Activated CD4-positive, alpha-beta T cell treated with anti-CD3 and anti-CD28 coated beads, Interleukin-2, amount 50 U/mL, for 16 hours (primary cell): ENCODE measurements around the gene ZNF45.
A peak's percentile ranks its signal among the peaks of the same experiment; 100 is the strongest.
"Not testable (repeated sequence)": the region's sequence is repeated elsewhere in the genome, so short reads cannot be mapped to it uniquely, and the experiment has no call there.

Experiments
- DNase-seq: peaks from one replicate; pipeline ENCODE4 v3.0.0-alpha.2; 2020

Gene ZNF45

DNA sequence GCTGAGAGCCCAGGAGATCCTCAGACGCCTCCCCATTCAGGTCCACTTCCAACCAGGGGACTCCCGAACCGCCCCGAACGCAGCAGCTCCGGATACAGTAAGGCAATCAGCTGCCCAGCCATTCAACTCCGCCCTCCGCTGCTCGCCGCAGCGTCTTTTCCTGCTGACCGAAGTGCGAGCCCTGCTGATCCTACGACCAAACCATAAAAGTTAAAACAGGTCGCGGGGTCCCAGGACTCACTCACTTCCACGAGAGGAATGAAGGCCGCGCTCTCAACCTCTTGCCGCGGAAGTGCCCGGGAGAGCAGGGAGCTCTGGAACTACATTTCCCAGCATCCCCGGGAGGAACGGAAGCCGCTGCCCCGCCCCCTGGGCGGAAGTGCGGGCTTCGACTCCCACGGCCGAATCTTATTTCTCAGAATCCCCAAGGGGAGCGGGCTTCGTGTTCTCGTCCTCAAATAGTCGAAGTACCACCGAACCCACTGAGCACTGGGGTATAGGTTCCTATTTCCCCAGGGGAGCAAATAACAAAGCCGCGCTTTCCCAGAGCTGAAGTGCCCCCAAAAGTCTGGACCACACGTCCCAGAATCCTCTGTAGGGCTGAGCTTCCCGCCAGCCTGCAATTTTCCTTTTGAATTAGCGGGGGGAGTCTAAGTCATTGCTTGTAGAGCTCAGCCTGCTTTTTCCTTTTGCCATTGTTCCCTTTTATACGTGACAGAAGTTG is at the start of gene ZNF45:
TSS of gene ZNF45 (minus strand) at position 298 of the 724 bp plus-strand sequence. CDS start 13,097 bp downstream, outside the sequence.
- peak; percentile 91 for DNase-seq

DNA sequence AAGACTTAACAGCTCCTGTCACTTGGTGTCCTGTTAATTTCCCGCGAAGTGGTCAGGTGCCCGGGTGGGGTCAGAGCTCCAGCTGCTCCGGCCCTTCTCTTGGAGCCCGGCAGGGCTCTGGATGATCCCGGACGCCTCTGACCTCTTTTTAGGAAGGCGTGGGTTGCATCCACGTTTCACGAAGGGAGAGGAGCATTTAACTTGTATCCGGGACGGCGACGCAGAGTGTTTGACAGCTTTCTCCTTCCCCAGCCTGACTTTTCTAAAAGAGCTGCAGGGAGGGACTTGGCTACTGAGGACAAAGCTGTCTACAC is 49.6 kb upstream of the ZNF45 start:
- DNase-seq = peak; percentile 3

DNA sequence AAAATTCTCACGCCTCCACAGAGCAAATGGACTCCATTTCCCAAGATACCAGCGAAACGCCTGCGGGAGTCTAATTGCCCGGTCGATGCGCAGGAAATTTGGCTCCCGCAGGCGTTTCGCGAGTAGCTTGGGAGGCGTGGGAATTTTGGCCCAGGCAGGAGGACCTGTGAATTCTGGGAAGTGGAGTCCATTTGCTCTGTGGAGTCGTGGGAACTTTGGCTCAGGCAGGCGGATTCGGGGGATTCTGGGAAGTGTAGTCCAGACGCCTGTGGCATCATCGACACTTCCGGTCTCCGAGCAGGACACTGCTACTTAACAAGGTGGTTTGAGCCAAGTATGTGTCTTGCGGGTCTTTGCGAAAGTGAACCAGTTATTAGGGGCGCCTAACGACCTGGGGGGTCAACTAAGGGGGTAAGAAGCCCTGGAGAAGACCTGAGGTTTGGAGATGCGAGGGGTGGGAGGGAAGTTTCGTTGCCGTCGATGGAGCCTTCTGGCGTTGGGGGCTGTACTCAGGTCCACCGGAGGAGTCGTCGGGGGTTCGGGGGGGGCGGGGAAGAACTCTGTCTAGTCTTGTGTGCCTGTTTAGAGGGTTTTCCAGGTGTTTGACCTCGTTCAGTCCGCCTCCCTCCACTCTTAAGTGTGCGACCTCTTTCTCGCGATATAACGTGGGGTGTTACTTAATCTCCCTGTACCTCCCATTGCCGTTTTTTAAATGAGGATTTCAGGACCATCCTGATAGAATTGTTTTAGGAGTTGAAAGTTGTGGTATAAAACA is 49.0 kb upstream of the ZNF45 start, which contains the start of gene ZNF155:
TSS of gene ZNF155 (plus strand) at position 277 of the 775 bp plus-strand sequence. CDS start 4,356 bp downstream, outside the sequence.
- DNase-seq = peak; percentile 79

DNA sequence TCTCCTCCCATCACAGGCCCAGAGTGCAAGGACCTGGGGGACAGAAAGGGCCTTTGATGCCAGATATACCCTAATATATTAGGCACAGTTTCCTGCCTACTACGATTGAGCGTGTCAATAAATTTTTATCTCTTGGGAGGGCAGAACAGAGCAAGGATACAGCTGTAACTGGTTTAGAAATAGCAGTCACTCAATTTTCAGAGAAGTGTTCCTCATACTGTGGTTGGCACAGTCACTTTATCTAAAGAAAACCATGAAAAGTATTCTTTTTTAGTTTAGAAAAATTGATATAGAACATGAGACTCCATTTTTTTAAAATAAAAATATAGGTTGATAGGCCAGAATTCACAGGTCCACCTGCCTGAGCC is 48.4 kb upstream of the ZNF45 start:
- DNase-seq = no peak

DNA sequence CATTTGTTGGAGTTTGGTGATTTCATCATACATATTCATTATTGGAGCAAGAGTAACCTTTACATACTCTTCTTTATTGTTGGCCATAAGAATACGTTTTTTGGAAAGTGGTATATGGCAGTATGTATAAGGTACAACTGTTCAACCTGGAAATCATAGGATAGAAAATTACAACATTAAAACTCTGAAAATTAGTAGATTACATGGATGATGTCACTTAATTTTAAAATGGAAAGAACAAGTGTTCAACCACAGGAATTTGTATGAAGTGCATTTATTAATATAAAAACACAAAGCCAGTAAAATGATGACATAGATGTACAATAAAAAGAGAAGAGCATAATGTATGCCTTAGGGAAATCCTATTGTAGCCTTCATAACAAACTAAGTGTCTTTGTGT is 41.6 kb upstream of the ZNF45 start:
- DNase-seq = no peak

DNA sequence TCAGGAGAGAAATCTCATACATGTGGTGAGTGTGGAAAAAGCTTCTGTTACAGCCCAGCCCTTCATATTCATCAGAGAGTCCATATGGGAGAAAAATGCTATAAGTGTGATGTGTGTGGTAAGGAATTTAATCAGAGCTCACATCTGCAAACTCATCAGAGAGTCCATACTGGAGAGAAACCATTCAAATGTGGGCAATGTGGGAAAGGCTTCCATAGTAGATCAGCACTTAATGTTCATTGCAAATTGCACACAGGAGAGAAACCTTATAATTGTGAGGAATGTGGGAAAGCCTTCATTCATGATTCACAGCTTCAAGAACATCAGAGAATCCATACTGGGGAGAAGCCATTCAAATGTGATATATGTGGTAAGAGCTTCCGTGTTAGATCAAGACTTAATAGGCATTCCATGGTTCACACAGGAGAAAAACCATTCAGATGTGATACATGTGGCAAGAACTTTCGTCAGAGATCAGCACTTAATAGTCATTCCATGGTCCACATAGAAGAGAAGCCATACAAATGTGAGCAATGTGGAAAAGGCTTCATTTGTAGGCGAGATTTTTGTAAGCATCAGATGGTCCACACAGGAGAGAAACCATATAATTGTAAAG is 31.1 kb upstream of the ZNF45 start:
- no peak for DNase-seq

DNA sequence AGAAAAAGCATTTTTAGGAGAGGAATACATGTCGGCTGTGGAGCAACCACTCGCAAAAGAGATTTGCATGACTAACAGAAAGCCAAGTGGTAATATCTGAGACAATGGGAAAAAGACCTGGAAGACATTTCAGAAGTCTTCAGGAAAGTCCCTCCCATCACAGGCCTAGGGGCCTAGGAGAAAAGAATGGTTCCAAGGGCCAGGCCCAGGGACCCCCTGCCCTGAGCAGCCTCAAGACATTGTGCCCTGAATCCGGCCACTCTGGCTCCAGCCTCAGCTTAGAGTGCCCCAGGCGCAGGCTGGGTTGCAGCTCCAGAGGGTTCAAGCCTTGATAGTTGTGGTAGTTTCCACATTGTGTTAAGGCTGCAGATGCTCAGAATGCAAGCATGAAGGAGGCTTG is 25.3 kb upstream of the ZNF45 start:
- DNase-seq = no peak

DNA sequence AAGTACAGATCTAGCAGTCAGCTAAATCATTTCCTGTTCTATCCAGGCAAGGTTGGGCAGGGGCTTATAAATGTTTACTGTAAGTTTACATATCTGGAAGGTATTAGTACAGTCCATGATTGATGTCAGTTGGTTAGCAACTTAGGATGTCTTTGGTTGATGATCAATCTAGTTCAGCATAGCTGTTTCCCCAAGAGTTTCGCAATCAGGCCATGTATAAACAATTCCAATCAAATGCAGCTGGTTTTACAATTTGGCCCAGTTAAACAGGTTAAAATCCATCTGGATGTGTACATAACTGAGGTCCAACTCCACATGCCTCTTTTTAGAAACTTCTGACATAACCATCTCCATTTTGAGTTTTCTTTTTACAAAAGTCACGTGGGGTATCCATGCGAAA is 22.8 kb upstream of the ZNF45 start:
- DNase-seq = no peak

DNA sequence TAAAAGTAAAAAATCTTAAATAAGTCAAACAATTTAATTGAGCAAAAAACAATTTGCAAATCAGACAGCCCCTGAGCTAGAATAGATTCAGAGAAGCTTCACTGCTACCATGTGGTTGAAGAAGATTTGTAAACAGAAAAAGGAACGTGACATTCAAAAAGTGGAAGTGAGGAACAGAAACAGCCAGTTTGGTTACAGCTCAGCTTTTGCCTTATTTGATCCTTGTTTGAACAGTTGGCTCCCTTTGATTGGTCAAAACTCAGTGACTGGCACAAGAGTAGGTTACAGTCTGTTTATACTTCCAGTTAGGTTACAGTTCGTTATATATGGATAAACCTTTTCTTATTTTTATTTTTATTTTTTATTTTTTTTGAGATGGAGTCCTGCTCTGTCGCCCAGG is 21.7 kb upstream of the ZNF45 start:
- DNase-seq = no peak

DNA sequence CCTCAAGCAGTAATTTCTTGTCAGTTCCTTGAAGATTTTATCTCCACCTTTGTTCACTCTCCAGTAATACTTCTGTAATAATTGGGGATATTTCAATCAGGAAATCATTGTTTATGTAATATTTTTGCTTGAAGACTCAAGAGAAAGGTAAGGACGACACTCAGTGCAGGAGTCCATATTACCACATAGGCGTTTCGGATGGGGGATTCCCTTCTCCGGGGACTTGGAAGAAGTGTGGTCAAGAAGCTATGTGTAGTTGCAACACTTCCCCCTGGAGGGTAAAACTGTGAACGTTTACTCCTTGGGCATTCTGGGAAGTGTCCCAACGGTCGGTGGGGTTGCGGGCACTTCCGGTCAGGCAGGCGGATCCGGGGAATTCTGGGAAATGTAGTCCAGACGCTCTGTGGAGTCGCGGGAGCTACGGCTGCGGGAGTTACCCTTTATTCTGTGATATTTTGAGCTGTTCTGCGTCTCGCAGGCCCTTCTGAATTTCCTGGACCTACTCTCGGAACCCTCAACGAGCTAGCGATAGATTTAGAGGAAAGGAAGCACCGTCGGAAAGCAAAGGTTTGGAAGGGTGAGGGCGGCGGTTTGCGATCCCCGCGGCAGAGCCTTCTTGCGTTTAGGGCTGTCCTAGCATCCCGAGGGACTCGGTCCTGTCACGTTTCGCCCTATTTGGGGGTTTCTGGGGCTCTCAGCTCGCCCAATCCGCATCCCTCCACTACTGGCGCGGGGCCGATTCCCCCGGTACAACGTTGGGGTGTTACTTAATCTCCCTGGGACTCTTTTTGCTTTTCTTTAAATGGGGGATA is 16.0 kb upstream of the ZNF45 start, which contains the start of gene ZNF221:
TSS of gene ZNF221 (plus strand) at position 395 of the 812 bp plus-strand sequence. CDS start 11,499 bp downstream, outside the sequence.
- peak; percentile 81 for DNase-seq

DNA sequence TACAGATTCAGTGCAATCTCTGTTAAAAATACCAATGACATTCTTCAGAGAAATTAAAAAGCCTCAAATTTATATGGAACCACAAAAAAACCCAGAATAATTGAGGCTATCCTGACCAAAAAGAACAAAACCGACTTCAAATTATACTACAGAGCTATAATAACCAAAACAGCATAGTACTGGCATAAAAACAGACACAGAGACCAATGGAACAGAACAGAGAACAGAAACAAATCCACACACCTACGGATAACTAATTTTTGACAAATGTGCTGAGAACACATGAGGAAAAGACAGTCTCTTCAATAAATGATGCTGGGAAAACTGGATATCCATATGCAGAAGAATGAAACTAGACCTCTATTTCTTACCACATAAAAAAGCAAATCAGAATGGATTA is 14.7 kb upstream of the ZNF45 start:
- not testable (repeated sequence) for DNase-seq

DNA sequence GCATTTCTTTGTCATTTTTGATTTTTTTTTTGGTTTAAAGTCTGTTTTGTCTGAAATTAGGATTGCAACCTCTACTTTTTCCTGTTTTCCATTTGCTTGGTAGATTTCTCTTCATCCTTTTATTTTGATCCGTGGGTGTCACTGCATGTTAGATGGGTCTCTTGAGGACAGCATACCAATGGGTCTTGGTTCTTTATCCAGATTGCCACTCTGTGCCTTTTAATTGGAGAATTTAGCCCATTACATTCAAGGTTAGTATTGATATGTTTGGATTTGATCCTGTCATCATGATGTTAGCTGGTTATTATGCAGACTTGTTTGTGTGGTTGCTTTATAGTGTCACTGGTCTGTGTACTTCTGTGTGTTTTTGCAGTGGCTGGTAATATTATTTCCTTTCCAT is 12.3 kb upstream of the ZNF45 start:
- DNase-seq = not testable (repeated sequence)

DNA sequence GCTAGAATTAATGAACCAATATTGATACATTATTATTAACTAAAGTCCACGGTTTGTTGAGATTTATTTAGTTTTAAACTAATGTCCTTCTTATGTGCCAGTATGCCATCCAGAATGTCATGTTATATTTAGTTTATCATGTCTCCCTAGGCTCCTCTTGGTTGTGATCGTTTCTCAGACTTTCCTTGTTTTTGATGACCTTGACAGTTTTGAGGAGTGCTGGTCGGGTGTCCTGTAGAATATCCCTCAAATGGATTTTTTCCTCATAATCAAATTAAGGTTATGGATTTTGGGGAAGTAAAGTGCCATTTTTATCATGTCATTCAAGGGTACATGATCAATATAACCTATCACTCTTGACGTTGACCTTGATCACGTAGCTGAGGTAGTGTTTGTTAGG is 6.1 kb upstream of the ZNF45 start:
- DNase-seq = no peak

DNA sequence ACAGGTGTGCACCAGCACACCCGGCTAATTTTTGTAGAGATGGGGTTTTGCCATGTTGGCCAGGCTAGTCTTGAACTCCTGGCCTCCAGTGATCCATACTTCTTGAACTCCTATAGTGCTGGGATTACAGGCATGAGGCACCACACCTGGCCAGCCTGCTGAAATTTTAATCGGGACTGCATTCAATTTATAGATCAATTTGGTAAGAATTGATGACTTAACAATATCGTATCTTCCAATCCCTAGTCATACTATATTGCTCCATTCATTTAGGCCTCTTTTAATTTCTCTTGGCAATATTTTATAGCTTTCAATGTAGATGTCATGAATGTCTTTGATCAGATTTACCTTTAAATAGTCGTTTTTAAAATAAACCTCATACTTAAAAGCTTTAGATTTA is 5.6 kb upstream of the ZNF45 start:
- DNase-seq = no peak

DNA sequence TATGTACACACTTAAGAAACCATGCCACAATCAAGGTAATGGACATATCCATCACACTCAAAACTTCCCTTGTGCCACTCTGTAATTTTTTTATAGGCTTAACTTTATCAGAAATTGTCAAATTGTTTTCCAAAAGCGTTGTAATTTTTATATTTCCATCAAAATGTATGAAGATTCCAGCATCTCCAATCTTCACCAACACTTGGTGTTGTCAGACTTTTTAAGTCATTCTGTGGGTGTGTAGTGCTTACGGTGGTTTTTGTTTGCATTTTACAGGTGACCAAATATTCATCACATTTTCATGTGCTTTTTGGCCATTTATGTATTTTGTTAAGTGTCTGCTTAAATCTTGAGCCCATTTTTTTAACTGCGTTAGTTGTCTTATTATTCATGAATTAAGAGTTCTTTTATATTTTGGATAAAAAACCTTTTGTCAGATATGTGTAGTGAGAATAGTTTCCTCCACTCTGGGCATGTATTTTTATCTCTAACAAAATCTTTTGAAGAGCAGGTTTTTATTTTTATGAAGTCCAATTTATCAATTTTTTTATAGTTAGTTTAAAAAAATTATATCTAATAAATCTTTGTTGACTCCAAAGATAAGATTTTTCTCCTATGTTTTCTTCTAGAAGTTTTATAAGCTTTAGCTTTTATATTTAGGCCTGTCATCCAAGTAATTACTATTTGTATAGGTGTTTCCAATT is 4.6 kb upstream of the ZNF45 start:
- no peak for DNase-seq

DNA sequence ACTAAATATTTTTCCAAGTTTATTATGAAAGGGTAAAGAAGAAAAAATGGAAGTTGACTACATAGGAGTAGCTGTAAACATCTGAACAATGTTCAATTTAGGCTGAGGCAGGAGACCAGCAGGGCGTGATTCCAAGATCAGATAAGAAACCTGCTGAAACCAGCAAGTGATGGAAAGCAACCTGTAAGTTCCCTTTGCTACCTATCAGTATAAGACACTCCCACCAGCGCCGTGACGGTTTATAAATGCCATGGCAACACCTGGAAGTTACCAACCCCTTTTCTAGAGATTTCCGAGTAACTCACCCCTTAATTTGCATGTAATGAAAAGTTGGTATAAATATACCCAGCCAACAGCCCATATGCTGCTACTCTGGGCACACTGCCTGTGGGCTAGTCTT is 1.1 kb upstream of the ZNF45 start:
- DNase-seq = no peak

DNA sequence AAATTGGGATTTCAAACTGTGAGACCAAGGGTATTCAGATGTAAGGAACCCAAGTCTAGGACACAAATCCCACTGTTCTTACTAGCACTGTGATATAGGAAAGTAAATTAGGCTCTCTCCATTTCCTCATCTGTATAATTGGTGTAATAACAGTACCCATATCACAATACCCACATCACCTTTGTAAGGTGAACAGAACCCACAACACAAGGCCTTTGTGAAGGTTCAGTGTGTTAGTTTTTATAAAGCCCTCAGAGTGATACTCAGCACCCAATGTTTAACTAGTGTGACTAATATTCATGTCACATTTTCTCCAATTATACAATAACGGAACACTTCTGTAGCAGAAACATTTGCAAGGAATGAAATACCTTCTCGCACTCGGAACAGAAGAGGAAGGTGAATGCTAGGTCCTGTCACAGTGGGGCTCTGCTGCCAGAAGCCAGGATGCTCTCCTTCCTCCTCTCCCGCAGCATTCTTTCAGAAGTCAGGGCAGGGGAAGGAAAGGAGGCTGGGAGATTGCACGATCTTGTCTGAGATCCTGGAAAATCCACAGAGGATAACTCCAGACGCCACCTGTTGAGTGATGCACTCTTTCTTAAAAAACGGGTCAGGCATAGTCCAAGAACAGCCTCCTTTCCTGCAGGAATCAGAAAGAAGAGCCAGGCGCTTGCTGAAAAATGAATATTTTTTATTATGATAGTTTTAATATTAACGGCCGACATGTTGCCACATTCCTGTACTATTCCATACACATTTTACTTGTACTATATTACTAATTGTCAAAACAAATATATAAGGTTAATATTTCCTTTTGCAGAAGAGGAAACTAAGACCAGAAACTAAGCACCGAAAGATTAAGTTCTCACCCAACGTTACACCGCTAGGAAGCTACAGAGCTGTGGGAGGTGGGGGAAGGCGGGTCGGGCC is 762 bp downstream of the ZNF45 start:
- DNase-seq = no peak

DNA sequence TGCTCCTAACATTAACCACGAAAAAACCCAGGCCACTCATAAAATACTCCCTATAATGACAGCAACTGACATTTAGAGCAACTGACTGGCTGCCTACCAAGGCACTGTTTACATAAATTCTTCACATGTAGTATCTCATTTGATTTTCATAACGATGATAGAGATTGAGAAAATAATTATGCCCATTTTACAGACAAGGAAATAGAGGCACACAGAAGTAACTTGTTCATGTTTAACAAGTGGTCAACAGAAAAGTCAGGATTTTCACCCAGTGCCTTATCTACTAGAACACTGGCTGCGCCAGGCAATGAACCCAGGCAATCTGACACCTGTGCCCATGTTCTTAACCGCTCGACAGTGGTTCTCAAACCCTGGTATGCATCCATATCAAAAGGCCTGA is 6.3 kb downstream of the ZNF45 start:
- no peak for DNase-seq

DNA sequence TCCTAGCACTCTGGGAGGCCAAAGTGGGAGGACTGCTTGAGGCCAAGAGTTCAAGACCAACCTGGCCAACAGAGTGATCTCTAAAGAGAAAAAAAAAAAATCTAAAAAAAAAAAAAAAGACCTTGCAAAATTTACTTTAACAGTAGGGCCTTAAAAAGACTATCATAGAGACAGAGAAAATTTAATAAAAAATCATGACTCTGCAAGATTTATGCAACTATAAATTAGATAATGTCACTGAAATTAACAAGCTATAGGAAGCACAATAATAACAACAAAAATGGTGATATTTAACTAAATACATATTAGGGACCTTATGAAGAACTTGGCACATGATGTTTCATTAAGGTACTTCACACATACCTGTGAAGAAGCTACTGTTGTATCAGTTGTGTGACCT is 11.2 kb downstream of the ZNF45 start:
- no peak for DNase-seq

DNA sequence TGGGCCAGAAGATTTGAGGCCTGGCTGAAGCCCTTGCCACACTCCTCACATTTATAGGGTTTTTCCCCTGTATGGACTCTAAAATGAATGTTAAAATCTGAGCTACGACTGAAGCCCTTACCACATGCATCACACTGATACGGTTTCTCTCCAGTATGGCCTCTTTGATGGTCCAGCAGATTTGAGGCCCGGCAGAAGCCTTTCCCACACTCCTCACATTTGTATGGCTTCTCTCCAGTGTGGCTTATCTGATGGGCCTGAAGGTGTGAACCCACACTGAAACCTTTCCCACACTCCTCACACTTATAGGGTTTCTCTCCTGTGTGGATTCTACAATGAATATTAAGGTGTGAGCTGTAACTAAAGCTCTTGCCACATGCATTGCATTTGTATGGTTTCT is 21.0 kb downstream of the ZNF45 start:
- DNase-seq = no peak

DNA sequence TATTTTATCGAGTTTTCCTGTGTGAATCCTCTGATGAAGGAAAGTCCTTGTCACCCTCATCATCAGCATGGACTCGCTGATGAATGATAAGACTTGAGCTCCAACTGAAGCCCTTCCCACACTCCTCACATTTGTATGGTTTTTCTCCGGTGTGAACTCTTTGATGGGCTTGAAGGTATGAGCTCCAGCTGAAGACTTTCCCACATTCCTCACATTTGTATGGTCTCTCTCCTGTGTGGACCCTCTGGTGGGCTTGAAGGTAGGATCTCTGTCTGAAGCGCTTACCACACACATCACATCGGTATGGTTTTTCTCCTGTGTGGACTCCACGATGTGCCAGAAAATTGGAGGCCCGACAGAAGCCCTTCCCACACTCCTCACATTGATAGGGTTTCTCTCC is 21.7 kb downstream of the ZNF45 start:
- DNase-seq = no peak
